COR-L47 (cell line): Measurements from ENCODE around the gene GPRIN1.
A peak's percentile ranks its signal among the peaks of the same experiment; 100 is the strongest.
"Not testable (repeated sequence)": the region's sequence is repeated elsewhere in the genome, so short reads cannot be mapped to it uniquely, and the experiment has no call there.

ENCODE experiments used
- DNase-seq: peaks from one replicate; lab custom pipeline; 2025; lab: John Stamatoyannopoulos, UW

The GPRIN1 gene

GRCh38 chr5:176597417-176598389 lies 12.3 kb downstream of the GPRIN1 start:
- no peak for DNase-seq

GRCh38 chr5:176596689-176597416 lies 13.1 kb downstream of the GPRIN1 start:
- no peak for DNase-seq

GRCh38 chr5:176596069-176596644 lies 13.8 kb downstream of the GPRIN1 start:
- no peak for DNase-seq

- no peak for DNase-seq
Observed at GRCh38 chr5:176595386-176595943, 14.5 kb downstream of the GPRIN1 start.

GRCh38 chr5:176594554-176594953 lies 15.4 kb downstream of the GPRIN1 start:
- DNase-seq: no peak

GRCh38 chr5:176593273-176593869 lies 16.6 kb downstream of the GPRIN1 start:
- DNase-seq: no peak

- no peak for DNase-seq
Observed at GRCh38 chr5:176592573-176592972, 17.4 kb downstream of the GPRIN1 start.

GRCh38 chr5:176591667-176592066 lies 18.3 kb downstream of the GPRIN1 start:
- not testable (repeated sequence) for DNase-seq

- no peak for DNase-seq
Observed at GRCh38 chr5:176590035-176590717, 19.8 kb downstream of the GPRIN1 start.

GRCh38 chr5:176589039-176589769 lies 20.8 kb downstream of the GPRIN1 start:
- DNase-seq: no peak

- DNase-seq: no peak
Observed at GRCh38 chr5:176588297-176588696, 21.7 kb downstream of the GPRIN1 start.

GRCh38 chr5:176587398-176587797 lies 22.6 kb downstream of the GPRIN1 start:
- DNase-seq: no peak

- DNase-seq: no peak
Observed at GRCh38 chr5:176583076-176583475, 26.9 kb downstream of the GPRIN1 start.

GRCh38 chr5:176581361-176581760 lies 28.6 kb downstream of the GPRIN1 start:
- no peak for DNase-seq

GRCh38 chr5:176579323-176579722 lies 30.6 kb downstream of the GPRIN1 start:
- DNase-seq: no peak

GRCh38 chr5:176578391-176578808 lies 31.6 kb downstream of the GPRIN1 start:
- DNase-seq: peak; percentile 37

GRCh38 chr5:176577312-176578176 lies 32.4 kb downstream of the GPRIN1 start:
- no peak for DNase-seq

GRCh38 chr5:176575488-176576422 lies 34.2 kb downstream of the GPRIN1 start:
- DNase-seq: no peak
